COLO668 (cell line): Measurements from ENCODE around the gene RMI2.
A peak's percentile ranks its signal among the peaks of the same experiment; 100 is the strongest.

ENCODE experiments used
- DNase-seq: peaks from one replicate; lab custom pipeline; 2025; ENCODE audit not compliant: unreplicated experiment; lab: John Stamatoyannopoulos, UW

RMI2 gene

DNA sequence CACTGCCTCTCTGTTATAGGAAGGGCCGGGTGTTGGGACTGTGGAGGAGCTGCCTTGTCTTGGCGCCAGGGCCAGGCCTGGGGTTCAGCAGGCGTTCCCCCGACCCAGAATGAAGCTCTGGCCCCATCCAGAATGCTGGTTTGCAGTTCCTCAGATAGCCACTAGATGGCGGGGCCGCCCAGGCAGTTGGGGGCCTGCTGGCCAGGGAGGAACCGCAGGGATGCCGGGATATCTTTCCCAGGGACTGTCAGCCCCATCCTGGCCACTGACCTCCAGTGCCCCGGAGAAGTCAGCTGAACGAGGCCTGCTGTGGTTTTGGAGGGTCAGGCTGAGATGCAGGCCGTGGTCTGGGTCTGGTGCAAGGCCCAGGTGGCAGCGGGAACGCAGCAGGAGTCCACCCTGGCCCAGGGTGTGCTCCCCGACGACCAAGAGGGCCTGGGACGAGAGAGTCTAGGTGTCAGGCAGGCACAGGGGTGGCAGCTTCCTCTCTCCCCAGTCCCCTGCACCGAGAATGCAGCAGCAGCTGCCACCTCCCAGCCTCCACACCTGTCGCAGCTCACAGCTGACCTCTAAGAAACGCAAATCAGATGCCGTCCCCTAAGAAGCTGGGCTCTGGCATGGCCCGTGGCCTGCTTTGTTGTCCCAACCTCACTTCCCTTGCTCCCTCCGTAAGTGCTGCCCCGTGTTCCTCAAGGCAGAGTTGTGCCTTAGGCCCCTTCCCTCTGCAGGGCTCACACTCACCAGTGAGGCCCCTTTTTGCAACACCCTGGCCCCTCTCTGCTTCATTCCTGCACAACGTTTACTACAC, 51.2 kb downstream of the RMI2 start:
- peak; percentile 74 for DNase-seq

DNA sequence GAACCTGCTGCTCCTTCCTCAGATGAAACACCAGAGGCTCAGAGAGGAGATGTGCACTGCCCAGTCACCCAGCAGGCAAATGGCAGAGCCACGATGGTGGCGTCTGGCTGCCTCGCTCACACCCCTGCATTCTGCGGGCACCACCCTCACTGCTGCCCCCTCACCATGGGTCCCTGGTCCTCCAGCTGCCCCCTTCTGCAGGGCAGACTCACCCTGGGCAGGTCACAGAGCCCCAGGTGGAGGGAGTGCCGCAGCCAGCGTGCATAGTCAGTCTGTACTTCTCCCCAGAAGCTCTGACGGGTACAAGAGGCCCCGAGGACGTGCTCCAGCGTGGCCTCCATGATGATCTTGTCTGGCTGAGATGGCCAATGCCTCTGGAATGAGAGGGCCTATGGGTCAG, 52.9 kb downstream of the RMI2 start:
- no peak for DNase-seq

GRCh38 chr16:11398851-11399250, 53.6 kb downstream of the RMI2 start:
- no peak for DNase-seq

GRCh38 chr16:11399261-11399831, 54.1 kb downstream of the RMI2 start:
- no peak for DNase-seq

DNA sequence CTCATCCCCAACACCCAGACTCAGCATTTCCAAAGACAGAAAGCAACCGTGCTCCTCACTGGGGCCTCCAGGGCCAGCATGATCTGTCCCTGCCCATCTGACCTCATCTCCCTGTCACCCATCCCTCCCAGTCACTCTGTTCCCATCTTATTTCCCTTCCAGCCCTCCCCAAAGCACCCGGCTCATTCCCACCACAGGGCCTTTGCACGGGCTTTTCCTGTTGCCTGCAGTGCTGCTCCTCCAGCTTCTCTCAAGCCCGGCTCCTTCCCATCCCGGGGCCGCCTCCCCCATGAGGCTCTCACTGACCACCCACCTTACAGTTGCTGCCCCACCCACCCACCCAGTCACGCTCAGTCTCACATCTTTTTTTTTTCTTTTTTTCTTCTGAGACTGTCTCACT, 54.8 kb downstream of the RMI2 start:
- DNase-seq = no peak
